CD14-positive monocyte (primary cell): Measurements from ENCODE around the gene ESRRB. TPM values are rescaled to one million over a fixed set of nuclear protein-coding genes. Genes with fewer than 3 reads are reported as not detected.

Experiments
- DNase-seq, 3 donors: peaks; one replicate each; pipeline ENCODE4 v3.0.0-alpha.2; 2011 to 2022
- H2AFZ ChIP-seq: 2 replicates; pipeline ENCODE4 v1.6.0; 2012; ENCODE audit warnings: mild to moderate bottlenecking, low read depth, low read length, inconsistent platforms; ENCODE audit not compliant: insufficient read depth, poor library complexity, severe bottlenecking
- H3K27ac ChIP-seq, 2 donors: 1 replicate in 1 of 2; 2 replicates in 1 of 2; pipeline ENCODE4 v1.5.1; 2012 to 2013; ENCODE audit warnings: low read length in 2 of 2, control low read depth in 1 of 2, inconsistent platforms in 1 of 2, low read depth in 1 of 2, mild to moderate bottlenecking in 1 of 2
- H3K27me3 ChIP-seq, 2 donors: one replicate each; pipeline versions ENCODE4 v1.6.0 to v1.6.1; 2011 to 2013; ENCODE audit warnings: low read length in 2 of 2; ENCODE audit not compliant: control insufficient read depth in 2 of 2, insufficient read depth in 2 of 2
- H3K36me3 ChIP-seq, 2 donors: replicated peaks in 1 of 2; 1 replicate in 1 of 2; 2 replicates in 1 of 2; pipeline versions ENCODE4 v1.5.1 to v1.6.1; 2012 to 2013; ENCODE audit warnings: low read length in 2 of 2, control low read depth in 1 of 2, inconsistent platforms in 1 of 2, mild to moderate bottlenecking in 1 of 2; ENCODE audit not compliant: insufficient read depth in 2 of 2, control insufficient read depth in 1 of 2
- H3K4me1 ChIP-seq, 2 donors: 1 replicate in 1 of 2; 2 replicates in 1 of 2; pipeline versions ENCODE4 v1.5.1 to v1.6.1; 2012 to 2013; ENCODE audit warnings: low read length in 2 of 2, control low read depth in 1 of 2, inconsistent platforms in 1 of 2, mild to moderate bottlenecking in 1 of 2, moderate library complexity in 1 of 2; ENCODE audit not compliant: insufficient read depth in 2 of 2, control insufficient read depth in 1 of 2
- H3K4me2 ChIP-seq: replicated peaks from 2 replicates; pipeline ENCODE3; 2012; ENCODE audit warnings: low read length, moderate library complexity, mild to moderate bottlenecking; ENCODE audit not compliant: poor library complexity, severe bottlenecking; ENCODE audit errors: extremely low read depth
- H3K4me3 ChIP-seq, 3 experiments: fragments of 200-600 bp in 1 of 3; sonication (generic) in 1 of 3; replicated peaks in 1 of 3; 1 replicate in 2 of 3; 2 replicates in 1 of 3; pipeline ENCODE4 v1.5.1; 2011 to 2013; ENCODE audit warnings: low read length in 3 of 3, mild to moderate bottlenecking in 3 of 3, control low read depth in 2 of 3, low read depth in 2 of 3, inconsistent platforms in 1 of 3, moderate library complexity in 1 of 3
- H3K79me2 ChIP-seq: 2 replicates; pipeline ENCODE4 v1.6.0; 2012; ENCODE audit warnings: mild to moderate bottlenecking, control low read depth, inconsistent platforms, low read length, moderate library complexity; ENCODE audit not compliant: insufficient read depth
- H3K9ac ChIP-seq: 2 replicates; pipeline ENCODE4 v1.6.0; 2017; ENCODE audit warnings: low read length, mild to moderate bottlenecking; ENCODE audit not compliant: insufficient read depth, poor library complexity, severe bottlenecking
- H3K9me3 ChIP-seq, 2 donors: replicated peaks in 1 of 2; 1 replicate in 1 of 2; 2 replicates in 1 of 2; pipeline versions ENCODE4 v1.5.1 to v1.6.1; 2012 to 2013; ENCODE audit warnings: low read length in 2 of 2, control low read depth in 1 of 2; ENCODE audit not compliant: control insufficient read depth in 1 of 2, insufficient read depth in 1 of 2
- H4K20me1 ChIP-seq: 2 replicates; pipeline ENCODE4 v1.6.0; 2012; ENCODE audit warnings: mild to moderate bottlenecking, low read length, control low read depth, moderate library complexity; ENCODE audit not compliant: insufficient read depth
- H3K27ac Mint-ChIP-seq, 7 donors: one replicate each; pipeline ENCODE4 v1.8.0; 2020; ENCODE audit warnings: mild to moderate bottlenecking in 7 of 7, mixed read lengths in 7 of 7, moderate library complexity in 6 of 7, inconsistent platforms in 2 of 7
- H3K27me3 Mint-ChIP-seq, 3 donors: one replicate each; pipeline ENCODE4 v1.8.0; 2021 to 2022; ENCODE audit warnings: low read depth in 3 of 3, mild to moderate bottlenecking in 3 of 3, mixed read lengths in 3 of 3, moderate library complexity in 3 of 3, inconsistent platforms in 1 of 3
- H3K36me3 Mint-ChIP-seq, 2 donors: one replicate each; pipeline ENCODE4 v1.8.0; 2020; ENCODE audit warnings: mixed read lengths in 2 of 2, inconsistent platforms in 1 of 2, mild to moderate bottlenecking in 1 of 2
- H3K4me1 Mint-ChIP-seq: one replicate; pipeline ENCODE4 v1.8.0; 2020; ENCODE audit warnings: mild to moderate bottlenecking, mixed read lengths
- H3K4me3 Mint-ChIP-seq, 2 donors: one replicate each; pipeline ENCODE4 v1.8.0; 2020; ENCODE audit warnings: mild to moderate bottlenecking in 2 of 2, mixed read lengths in 2 of 2, moderate library complexity in 1 of 2
- H3K9me3 Mint-ChIP-seq, 7 donors: one replicate each; pipeline ENCODE4 v1.8.0; 2020 to 2022; ENCODE audit warnings: mixed read lengths in 7 of 7, mild to moderate bottlenecking in 6 of 7, moderate library complexity in 6 of 7, inconsistent platforms in 2 of 7
- CTCF ChIP-seq: fragments of 200-600 bp; IDR thresholded peaks from one replicate; pipeline ENCODE4 v1.8.0; 2022; ENCODE audit warnings: antibody characterized with exemption, mild to moderate bottlenecking
- WGBS: methylation state at CpG from one replicate; pipeline ENCODE4 v1.1.5; 2013; ENCODE audit warnings: missing lambda C conversion rate; ENCODE audit not compliant: insufficient coverage; 5-methylcytosine and 5-hydroxymethylcytosine counted together
- intact Hi-C, 2 donors: fragments of 100-400 bp; cut with micrococcal nuclease; formaldehyde crosslinking; loops; one replicate each; pipeline versions ENCODE4 v1.15.0 to v1.15.1; 2023
- polyA plus RNA-seq, 3 donors: library from polyadenylated mRNA; depleted of rRNA in 1 of 3; unstranded in 2 of 3; stranded (reverse) in 1 of 3; fragments of 300-500 nt in 2 of 3; fragments of >200 nt in 1 of 3; fragmentation: Illumina TruSeq in 2 of 3; gene quantifications; 1 replicate in 2 of 3; 2 replicates in 1 of 3; pipeline ENCODE4 v1.2.3, GENCODE V29; 2012 to 2021

ESRRB gene
- polyA plus RNA-seq, 3 donors = 0.03 TPM; not detected in 2

- H3K36me3 ChIP-seq = no peaks in the 10 kb centered on the region
- H3K4me3 ChIP-seq = no peak overlapping the region
- no peaks in the 10 kb centered on the region for H3K9me3 ChIP-seq
- H3K27ac ChIP-seq = no peak overlapping the region
- H3K27ac Mint-ChIP-seq = no peak overlapping the region
- H3K9me3 Mint-ChIP-seq = no peaks in the 10 kb centered on the region
- peaks cover 12 to 37% (median 15%) of the 10 kb centered on the region in 3 donors for H3K27me3 Mint-ChIP-seq
- H2AFZ ChIP-seq = no peak overlapping the region
- DNase-seq = no peak
- H3K9ac ChIP-seq = no peak overlapping the region
- no peak overlapping the region for H3K4me2 ChIP-seq
- WGBS = no CpG with 5 or more reads among the region's 4 CpGs
- no peak overlapping the region for H3K4me3 Mint-ChIP-seq
- H3K4me1 ChIP-seq = peaks cover 0 to 5% of the 10 kb centered on the region in 2 donors
- peaks cover 0 to 4% of the 10 kb centered on the region in 2 donors for H3K27me3 ChIP-seq
- no peaks in the 10 kb centered on the region for H3K36me3 Mint-ChIP-seq
- intact Hi-C loops = no loop called here
- no peaks in the 10 kb centered on the region for H3K79me2 ChIP-seq
- no peaks in the 10 kb centered on the region for H4K20me1 ChIP-seq
- peaks cover 4% of the 10 kb centered on the region for H3K4me1 Mint-ChIP-seq
- TF ChIP-seq CTCF = no peak
Measured at GRCh38 chr14:76354310-76354709, 21.6 kb upstream of the ESRRB start.

GRCh38 chr14:76355771-76356170, 20.2 kb upstream of the ESRRB start:
- peaks cover 4% of the 10 kb centered on the region for H3K4me1 Mint-ChIP-seq
- no peak for DNase-seq
- peaks cover 10 to 42% (median 10%) of the 10 kb centered on the region in 3 donors for H3K27me3 Mint-ChIP-seq
- H3K4me3 Mint-ChIP-seq = no peak overlapping the region
- no peak overlapping the region for H3K9ac ChIP-seq
- WGBS = no CpG with 5 or more reads among the region's 3 CpGs
- no peaks in the 10 kb centered on the region for H3K79me2 ChIP-seq
- no peak overlapping the region for H3K27ac ChIP-seq
- H3K9me3 Mint-ChIP-seq = no peaks in the 10 kb centered on the region
- H3K4me3 ChIP-seq = no peak overlapping the region
- intact Hi-C loops = no loop called here
- H2AFZ ChIP-seq = no peak overlapping the region
- no peak overlapping the region for H3K27ac Mint-ChIP-seq
- peaks cover 0 to 4% of the 10 kb centered on the region in 2 donors for H3K27me3 ChIP-seq
- no peaks in the 10 kb centered on the region for H3K36me3 ChIP-seq
- TF ChIP-seq CTCF = no peak
- no peak overlapping the region for H3K4me2 ChIP-seq
- H3K36me3 Mint-ChIP-seq = no peaks in the 10 kb centered on the region
- H3K4me1 ChIP-seq = peaks cover 0 to 5% of the 10 kb centered on the region in 2 donors
- H3K9me3 ChIP-seq = no peaks in the 10 kb centered on the region
- H4K20me1 ChIP-seq = no peaks in the 10 kb centered on the region
